ES-I3 (cell line): ENCODE results near the gene MRNIP.
A peak's percentile ranks its signal among the peaks of the same experiment; 100 is the strongest.

Experiments used
- H3K36me3 ChIP-seq: 2 replicates; pipeline ENCODE4 v1.6.1; 2013; ENCODE audit warnings: mild to moderate bottlenecking, low read length, control low read depth, moderate library complexity; ENCODE audit not compliant: insufficient read depth
- H3K4me1 ChIP-seq: 2 replicates; pipeline ENCODE4 v1.6.1; 2013; ENCODE audit warnings: mild to moderate bottlenecking, control low read depth, low read length; ENCODE audit not compliant: insufficient read depth
- H3K9ac ChIP-seq: 2 replicates; pipeline ENCODE4 v1.6.1; 2013; ENCODE audit warnings: low read depth, mild to moderate bottlenecking, low read length, moderate library complexity
- H3K9me3 ChIP-seq: 2 replicates; pipeline ENCODE4 v1.6.1; 2013; ENCODE audit warnings: mild to moderate bottlenecking, low read length, moderate library complexity; ENCODE audit not compliant: control insufficient read depth, insufficient read depth

The MRNIP gene

DNA sequence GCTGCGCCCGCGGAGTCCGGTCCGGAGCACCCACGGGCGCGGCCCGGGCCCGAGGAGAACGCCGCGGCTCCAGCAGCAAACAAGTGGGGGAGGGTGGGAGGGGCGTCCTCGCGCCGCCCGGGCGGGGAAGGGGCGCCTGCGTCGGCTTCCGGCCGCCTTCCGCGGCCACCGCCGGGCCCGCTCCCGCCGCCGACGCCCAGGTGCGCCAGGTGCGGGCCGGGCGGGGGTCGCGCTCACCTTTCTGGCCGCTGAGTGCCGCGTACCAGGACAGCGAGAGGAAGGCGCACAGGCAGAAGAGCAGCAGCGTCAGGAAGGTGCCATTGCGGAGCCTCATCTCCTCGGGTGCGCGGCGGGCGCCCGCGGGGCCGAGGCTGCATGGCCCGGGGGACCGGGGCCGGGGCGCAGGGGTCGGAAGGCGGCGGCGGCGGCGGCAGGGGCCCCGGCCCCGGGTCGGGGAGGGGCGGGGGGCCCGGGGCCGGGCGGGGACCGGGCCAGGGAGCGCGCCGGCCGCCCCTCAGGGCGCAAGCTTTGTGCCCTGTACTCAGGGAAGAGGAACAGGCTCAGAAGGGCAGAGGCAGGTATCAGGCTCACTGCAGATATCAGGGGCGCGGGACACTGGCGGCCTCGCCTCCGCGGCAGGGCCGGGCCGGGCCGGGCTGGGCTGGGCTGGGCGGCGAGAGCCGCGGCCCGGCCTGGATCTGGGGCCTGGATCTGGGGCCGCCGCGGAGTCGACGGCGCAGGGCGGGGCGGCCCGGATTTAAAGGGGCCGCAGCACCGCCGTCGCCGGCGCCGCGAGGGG, 52.2 kb downstream of the MRNIP start, which contains the start of gene MGAT4B:
MGAT4B (minus strand) TSS at position 617 of the 799 bp plus-strand sequence; CDS start at position 334, 283 bp downstream.
- Histone ChIP-seq H3K9me3 (no peaks in the 10 kb centered on the region), H3K4me1 (peaks cover 9% of the 10 kb centered on the region), H3K36me3 (no peaks in the 10 kb centered on the region), H3K9ac (peak within 1 kb of the TSS; percentile 88)

DNA sequence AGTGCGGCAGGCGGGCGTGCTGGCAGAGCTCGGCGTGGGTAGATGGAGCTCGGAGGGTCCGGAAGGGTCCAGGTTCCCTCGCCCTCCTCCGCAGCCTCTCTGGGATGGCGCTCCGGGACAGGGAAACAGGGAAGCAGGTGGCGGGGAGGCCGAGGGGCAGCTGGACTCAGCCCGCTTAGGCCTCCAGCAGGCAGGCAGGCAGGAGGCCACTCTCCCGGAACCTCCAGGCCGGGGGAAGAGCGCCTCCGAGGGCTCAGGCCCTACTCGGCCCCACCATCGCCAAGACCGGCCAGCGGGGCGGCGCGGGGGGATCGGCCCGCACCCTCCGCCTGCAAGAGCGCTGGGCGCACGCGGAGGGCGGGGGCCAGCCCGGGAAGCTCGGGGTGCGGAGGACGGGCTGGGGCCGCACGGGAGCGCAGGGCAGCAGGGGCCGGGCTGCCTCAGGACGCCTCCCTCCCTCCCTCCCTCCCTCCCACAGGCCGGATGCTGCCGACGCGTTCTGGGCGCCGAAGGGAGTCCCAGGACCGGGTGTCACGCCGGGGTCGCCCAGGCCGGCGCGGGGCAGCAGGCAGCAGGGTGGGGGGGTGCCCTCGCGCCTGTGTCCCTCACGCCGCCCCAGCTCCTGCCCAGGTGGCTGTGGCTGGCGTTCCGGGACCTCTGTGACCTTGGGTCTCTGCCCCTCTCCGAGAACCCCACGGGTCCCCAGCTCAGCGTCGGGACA, 52.9 kb downstream of the MRNIP start:
- Histone ChIP-seq H3K9me3 (no peaks in the 10 kb centered on the region), H3K4me1 (peaks cover 9% of the 10 kb centered on the region), H3K9ac (peak overlapping the region; percentile 88), H3K36me3 (no peaks in the 10 kb centered on the region)

DNA sequence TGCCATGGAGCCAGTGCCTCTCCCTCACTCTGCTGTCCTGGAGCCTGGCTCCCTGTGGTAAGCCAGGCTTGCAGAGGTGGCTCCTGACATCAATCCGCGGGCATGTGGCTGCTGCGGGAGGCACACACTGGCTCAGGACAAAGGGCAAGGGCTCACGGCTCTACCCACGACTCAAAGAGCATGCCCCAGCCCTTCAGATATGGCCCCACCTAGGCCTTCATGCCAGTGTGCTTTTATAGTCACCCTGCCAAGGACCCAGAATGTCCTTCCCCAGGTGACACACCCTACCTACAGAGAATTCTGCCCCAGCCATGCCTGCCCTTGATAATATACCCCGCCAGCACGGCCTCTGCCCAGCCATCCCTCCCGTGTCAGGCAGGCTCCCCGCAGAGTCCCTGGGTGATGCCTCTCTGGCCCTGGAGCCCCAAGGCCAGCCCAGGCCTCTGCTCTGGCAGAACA, 53.5 kb downstream of the MRNIP start:
- Histone ChIP-seq H3K4me1 (peaks cover 9% of the 10 kb centered on the region), H3K9ac (peak overlapping the region; percentile 88), H3K9me3 (no peaks in the 10 kb centered on the region), H3K36me3 (no peaks in the 10 kb centered on the region)

DNA sequence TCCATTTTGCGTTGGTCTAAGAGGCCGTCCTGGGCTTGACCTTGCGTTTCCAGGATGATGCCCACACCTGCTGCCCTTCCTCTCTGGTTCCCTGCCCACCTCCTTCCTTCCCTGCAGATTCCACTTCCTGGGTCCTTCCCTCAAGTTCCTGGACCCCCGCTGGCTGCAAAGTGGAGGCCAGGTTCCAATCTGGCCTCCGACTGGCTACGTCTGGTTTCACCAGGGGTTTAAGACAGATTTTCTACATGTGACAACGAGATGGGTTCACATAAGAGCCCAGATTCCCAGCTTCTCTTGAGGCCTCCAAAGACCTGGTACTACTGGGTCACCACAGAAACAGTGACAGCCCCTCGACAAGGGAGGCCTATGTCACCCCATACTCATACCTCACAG, 54.1 kb downstream of the MRNIP start:
- Histone ChIP-seq H3K9ac (no peak overlapping the region), H3K9me3 (no peaks in the 10 kb centered on the region), H3K36me3 (no peaks in the 10 kb centered on the region), H3K4me1 (peaks cover 9% of the 10 kb centered on the region)

DNA sequence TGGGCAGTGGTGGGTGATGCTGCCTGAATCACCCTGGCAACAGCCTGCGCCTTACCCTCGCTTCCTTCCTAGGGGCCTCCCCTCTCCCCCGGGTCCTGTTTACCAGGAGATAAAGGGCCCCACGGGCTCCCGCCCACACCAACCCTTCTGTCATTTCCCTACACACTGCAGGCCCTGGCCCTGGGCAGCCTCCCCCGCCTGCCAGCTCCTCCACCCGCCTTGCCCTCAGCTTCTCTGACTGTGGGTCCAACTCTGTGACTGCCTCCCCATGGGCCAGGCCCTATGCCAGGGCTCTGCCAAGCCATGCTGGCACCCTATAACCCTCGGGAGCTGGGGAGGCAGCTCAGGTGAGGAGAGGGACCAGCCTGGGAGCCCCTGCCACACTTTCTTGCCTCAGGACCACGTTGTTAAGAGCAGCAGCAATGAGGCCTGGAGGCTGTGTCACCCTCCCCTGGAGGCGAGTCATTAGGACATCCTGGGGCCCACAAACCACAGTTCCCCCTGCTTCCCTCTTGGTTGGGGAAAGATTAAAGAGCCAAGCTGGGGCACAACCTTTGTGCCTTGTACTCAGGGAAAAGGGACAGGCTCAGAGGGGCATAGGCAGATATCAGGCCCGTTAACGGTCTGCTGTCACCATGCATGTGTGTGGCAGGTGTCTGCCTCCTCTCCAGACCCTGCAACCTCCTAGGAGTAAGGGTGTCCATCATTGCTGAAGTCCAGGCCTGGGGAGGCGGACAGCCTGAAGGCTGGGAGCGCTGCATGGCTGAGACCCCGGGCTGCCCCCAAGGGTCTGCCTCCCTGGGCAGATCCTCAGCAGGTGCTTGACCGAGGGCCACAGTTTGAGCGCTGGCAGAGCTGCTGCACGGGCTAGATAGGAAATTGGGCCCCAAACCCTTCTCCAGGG, 54.7 kb downstream of the MRNIP start:
- Histone ChIP-seq H3K9me3 (no peaks in the 10 kb centered on the region), H3K9ac (no peak overlapping the region), H3K4me1 (peaks cover 9% of the 10 kb centered on the region), H3K36me3 (no peaks in the 10 kb centered on the region)

DNA sequence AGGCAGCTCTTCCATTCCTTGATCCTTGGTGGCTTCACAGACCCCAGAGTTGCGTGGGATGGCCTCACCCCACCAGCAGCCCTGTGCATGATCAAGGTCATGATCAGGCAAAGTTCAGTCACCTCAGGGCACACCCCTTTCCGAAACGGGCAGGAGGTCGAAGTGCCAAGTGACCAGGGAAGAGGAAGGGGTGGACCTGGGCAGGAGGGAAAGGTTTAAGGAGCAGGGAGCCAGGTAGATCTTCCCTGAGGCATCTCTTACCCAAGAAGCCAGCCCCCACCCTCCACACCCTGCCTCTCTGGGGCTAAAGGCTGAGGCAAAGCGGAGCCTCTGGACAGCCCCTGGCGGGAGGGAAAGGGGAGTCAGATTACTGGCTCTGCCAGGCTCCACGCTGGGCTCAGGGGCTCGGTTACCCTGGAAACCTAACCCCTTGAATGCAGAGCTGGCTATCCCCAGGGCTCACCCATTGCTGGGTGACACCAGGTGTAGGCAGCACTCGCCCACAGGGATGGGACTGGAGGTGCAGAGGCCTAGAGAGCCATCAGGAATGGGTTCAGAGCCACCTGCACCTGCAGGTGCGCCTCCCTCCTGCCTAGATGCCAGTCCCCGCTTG, 55.6 kb downstream of the MRNIP start:
- Histone ChIP-seq H3K9ac (no peak overlapping the region), H3K36me3 (no peaks in the 10 kb centered on the region), H3K4me1 (peaks cover 9% of the 10 kb centered on the region), H3K9me3 (no peaks in the 10 kb centered on the region)

DNA sequence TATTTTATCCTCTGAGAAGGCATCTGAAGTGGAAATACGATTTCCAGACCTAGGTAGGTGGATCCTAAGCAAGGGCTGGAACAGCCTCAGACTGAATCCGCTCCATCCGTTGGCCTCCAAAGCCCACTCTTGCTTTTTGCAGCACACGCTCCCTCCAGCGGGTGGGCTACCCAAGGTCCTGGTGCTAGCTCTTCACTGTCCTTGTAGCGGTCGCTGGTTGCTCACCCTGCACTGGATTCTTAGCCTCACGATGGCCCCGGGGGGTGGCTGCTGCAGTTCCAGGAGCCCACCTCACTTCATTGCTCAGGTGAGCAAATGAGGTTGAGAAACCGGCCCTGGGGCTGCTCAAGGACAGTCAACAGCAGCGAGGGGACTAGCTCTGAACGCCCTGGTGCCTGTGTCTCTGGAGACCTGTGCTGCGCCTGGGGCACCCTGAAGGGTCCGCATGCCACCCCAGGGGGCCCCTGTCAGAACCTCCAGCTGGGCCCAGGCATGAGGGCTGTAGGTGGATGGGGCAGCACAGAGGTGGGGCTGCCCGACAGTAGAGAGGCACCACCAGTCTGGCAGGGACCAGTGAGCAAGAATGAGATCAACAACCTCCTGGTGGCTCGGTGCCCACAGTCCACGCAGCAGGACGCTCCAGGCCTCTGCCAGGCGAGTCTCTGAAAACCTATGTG, 56.3 kb downstream of the MRNIP start:
- no peaks in the 10 kb centered on the region for H3K36me3 ChIP-seq
- H3K9ac ChIP-seq, result no peak overlapping the region
- H3K4me1 ChIP-seq, result peaks cover 9% of the 10 kb centered on the region
- H3K9me3 ChIP-seq, result no peaks in the 10 kb centered on the region

DNA sequence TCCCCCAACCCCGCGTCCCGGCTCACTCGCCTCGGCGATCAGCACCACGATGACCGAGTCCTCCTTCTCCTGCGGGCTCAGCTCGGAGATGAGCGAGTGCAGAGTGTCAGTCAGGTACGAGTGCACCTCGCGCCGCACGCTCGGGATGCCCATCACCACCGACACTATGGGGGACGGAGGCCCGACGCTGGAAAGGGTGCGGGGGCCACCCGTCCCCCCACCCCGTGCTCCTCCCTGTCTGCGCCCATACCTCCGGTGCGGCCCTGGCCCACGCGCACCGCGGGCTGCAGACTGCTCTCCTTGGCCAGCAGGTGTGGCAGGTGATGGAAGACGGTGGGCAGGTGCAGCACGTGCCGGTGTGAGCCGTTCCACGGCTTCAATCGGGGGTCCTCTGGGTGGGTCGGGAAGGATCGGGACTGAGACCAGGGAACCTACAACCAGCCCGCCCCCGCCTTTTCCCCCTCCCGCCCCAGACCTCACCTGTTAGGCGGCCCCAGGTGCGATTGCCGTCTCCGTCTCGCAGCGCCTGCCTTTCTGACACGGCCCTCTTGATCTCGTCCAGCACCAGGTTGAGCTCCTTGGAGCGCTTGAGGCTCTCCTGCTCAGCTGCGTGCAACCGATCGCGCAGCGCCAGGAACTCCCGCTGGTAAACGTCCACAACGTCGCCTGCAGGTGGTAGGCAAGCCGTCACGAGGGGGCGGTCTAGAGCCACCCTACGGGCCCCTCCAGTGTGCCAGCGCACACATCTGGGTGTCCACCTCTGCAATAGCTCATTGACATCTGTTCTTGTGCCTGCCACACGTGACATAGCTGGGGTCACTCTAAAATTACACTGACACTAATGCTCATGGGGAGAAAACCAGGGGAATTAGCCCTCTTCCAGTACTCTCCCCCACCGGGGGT, 57.1 kb downstream of the MRNIP start:
- Histone ChIP-seq H3K36me3 (no peaks in the 10 kb centered on the region), H3K4me1 (peaks cover 9% of the 10 kb centered on the region), H3K9ac (no peak overlapping the region), H3K9me3 (no peaks in the 10 kb centered on the region)

DNA sequence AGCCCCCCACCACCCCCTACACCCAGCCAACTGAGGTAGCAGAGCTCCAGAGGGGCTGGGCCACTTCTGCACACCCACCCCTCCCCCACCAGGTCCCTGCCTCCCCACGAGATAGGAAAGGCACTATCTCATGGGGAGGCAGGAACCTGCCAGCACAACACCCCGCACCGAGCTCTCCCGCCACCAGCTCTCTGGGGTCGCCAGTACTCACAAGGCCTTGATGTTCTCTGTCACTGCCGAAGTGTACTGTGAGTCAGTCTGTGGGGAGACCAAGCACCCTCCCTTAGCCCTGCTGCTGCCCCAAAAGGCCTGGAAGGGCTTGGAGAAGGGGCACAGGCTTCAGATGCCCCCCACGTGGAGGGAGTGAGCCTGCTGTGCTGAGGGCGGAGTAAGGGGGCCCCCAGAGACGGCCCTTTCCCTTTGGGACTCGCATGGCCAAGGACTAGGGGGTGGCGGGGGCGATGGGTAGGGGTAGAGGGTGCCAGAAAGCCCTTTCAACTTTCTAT, 57.9 kb downstream of the MRNIP start:
- H3K9ac ChIP-seq, result no peak overlapping the region
- H3K36me3 ChIP-seq, result no peaks in the 10 kb centered on the region
- no peaks in the 10 kb centered on the region for H3K9me3 ChIP-seq
- peaks cover 9% of the 10 kb centered on the region for H3K4me1 ChIP-seq

DNA sequence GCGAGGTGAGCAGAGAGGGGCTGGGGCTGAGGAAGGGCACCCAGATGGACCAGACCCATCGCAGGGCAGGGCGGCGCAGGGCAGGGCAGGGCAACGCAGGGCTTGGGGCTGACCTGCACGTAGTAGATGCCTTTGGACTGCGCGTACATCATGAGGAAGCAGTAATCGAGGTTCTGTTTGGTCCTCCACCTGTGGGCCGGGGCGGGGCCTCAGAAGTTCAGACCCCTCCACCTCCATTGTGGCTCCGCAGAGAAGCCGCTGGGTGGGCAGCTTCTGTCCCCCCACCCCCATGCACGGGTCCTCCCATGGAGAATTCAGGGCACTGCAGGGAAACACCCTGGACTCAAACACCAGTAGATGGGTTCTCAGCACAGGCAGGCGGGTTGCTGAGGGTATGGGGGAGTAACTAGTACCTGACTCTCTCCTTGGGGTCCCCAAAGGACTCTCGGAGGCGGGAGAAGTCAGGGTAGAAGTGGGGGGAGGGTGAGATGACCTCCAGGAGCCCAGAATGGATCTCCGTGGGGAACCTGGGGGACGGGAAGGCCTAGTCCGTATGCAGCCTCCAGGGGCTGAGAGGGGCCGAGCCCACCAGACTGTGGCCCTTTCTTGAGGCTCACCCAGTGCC, 58.4 kb downstream of the MRNIP start:
- H3K4me1 ChIP-seq, result peaks cover 9% of the 10 kb centered on the region
- no peak overlapping the region for H3K9ac ChIP-seq
- H3K36me3 ChIP-seq, result no peaks in the 10 kb centered on the region
- no peaks in the 10 kb centered on the region for H3K9me3 ChIP-seq

DNA sequence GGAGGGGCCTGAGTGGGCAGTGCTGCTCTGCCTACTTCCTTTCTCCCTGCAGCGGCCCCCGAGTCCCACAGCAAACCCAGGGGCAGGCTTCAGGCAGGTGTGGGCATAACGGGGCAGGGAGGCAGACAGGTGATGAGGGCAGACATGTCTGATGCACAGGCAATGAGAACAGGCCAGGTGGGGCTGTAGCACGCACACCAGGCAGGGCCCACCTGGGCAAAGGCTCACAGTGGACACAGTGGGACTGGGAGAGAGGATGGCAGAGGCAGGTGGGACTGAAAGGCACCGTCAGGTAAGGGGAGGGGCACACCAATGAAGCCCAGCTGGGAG, 59.0 kb downstream of the MRNIP start:
- no peak overlapping the region for H3K9ac ChIP-seq
- H3K4me1 ChIP-seq, result peaks cover 10% of the 10 kb centered on the region
- no peaks in the 10 kb centered on the region for H3K36me3 ChIP-seq

DNA sequence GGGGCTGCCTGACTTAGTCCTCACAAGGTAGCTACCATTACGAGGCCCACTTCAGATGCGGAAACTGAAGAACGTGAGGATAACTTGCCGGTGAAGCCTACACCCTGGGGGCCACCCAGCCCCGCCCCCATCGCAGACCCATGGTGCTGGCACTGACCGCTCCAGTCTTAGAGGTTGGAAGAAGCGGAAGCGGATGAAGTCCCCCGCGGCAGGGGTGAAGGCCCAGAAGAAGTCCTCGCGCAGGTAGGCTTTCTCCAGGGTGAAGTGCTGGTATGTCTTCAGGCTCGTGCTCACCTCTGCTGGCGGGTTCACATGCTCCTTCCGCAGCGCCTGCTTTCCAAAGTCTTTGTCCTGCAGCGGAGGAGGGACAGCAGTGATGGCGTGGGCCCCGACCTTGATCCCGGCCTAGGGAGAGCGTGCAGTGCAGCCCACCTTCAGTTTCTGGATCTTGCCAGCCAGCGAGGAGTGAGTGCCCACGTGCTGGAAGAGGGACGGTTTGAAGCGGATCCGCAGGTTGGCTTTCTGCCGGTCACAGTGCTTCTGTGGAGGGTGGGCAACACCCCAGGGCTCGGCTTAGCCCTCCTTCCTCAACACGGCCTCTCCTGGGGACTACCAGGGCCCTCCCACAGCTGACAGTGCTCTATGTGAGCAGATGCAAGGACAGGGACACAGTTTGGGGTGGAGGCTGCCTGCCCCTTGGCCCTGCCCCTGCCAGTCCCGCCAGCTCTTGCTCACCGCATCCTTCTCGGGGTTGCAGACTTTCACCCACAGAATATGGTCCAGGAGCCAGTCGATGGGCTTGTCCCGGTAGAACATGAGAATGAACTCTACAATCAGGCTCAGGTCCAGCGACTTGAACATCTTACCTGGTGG, 59.6 kb downstream of the MRNIP start:
- H3K9ac ChIP-seq, result no peak overlapping the region
- peaks cover 15% of the 10 kb centered on the region for H3K4me1 ChIP-seq
- no peaks in the 10 kb centered on the region for H3K36me3 ChIP-seq
- no peaks in the 10 kb centered on the region for H3K9me3 ChIP-seq

More for the DNA sequence above, 59.0 kb downstream of the MRNIP start:
- H3K9me3 ChIP-seq, result no peaks in the 10 kb centered on the region
